HEK293 (cell line): ENCODE results near the gene RALGAPA2.
A peak's percentile ranks its signal among the peaks of the same experiment; 100 is the strongest.

Experiments
- CTCF ChIA-PET: fragments of 350-600 bp; formaldehyde crosslinking; extraction: SDS; loops from one replicate; lab custom pipeline; 2021; ENCODE audit warnings: antibody characterized with exemption; lab: Yijun Ruan, JAX
- POLR2A ChIA-PET: fragments of 300-600 bp; formaldehyde crosslinking; extraction: SDS; loops from one replicate; lab custom pipeline; 2020; ENCODE audit warnings: antibody characterized with exemption, inconsistent platforms; lab: Yijun Ruan, JAX
- H3K27ac ChIP-seq: fragments of 200-500 bp; sonication (Bioruptor generic); 2 replicates; pipeline ENCODE4 v1.5.1; 2014; ENCODE audit warnings: low read depth, low read length, control low read depth, inconsistent platforms; ENCODE audit errors: extremely low read depth
- H3K36me3 ChIP-seq, 2 experiments: fragments of 200-500 bp in 1 of 2; sonication (Bioruptor generic) in 1 of 2; 1 replicate in 1 of 2; 2 replicates in 1 of 2; pipeline ENCODE4 v1.5.1; 2014 to 2017; ENCODE audit warnings: inconsistent platforms in 2 of 2, low read length in 2 of 2; ENCODE audit not compliant: control insufficient read depth in 2 of 2, insufficient read depth in 1 of 2
- H3K4me1 ChIP-seq: fragments of 200-500 bp; sonication (Bioruptor generic); 2 replicates; pipeline ENCODE4 v1.5.1; 2014; ENCODE audit warnings: mild to moderate bottlenecking, low read length, inconsistent platforms; ENCODE audit not compliant: control insufficient read depth, insufficient read depth
- H3K4me3 ChIP-seq: 2 replicates; pipeline ENCODE4 v1.5.1; 2011; ENCODE audit warnings: low read depth, mild to moderate bottlenecking, control low read depth, low read length, moderate library complexity
- H3K9me3 ChIP-seq: fragments of 200-500 bp; sonication (Bioruptor generic); 2 replicates; pipeline ENCODE4 v1.5.1; 2014; ENCODE audit warnings: low read depth, low read length, inconsistent platforms; ENCODE audit not compliant: control insufficient read depth, insufficient read depth
- EGR2 ChIP-seq: fragments of 450-650 bp; formaldehyde crosslinking; IDR thresholded peaks from 2 replicates; pipeline ENCODE4 v1.5.1; 2016; ENCODE audit warnings: low read depth, missing biosample characterization, missing genetic modification characterization
- HIC1 ChIP-seq: fragments of 450-650 bp; formaldehyde crosslinking; IDR thresholded peaks from 2 replicates; pipeline ENCODE4 v1.5.1; 2016; ENCODE audit warnings: missing biosample characterization, missing genetic modification characterization
- PRDM1 ChIP-seq: fragments of 450-650 bp; formaldehyde crosslinking; IDR thresholded peaks from 2 replicates; pipeline ENCODE4; 2016; ENCODE audit warnings: missing biosample characterization, missing genetic modification characterization
- PRDM10 ChIP-seq: fragments of 450-650 bp; formaldehyde crosslinking; IDR thresholded peaks from 2 replicates; pipeline ENCODE4 v1.5.1; 2016; ENCODE audit warnings: missing biosample characterization, missing genetic modification characterization
- SETDB1 ChIP-seq: IDR thresholded peaks from one replicate; pipeline ENCODE4 v1.6.1; 2017; ENCODE audit warnings: mild to moderate bottlenecking, low read length, moderate library complexity, mixed read lengths; ENCODE audit not compliant: insufficient read length
- YY2 ChIP-seq: fragments of 450-650 bp; formaldehyde crosslinking; IDR thresholded peaks from 2 replicates; pipeline ENCODE4 v1.5.1; 2016; ENCODE audit warnings: missing biosample characterization, missing genetic modification characterization
- ZBTB8A ChIP-seq: fragments of 450-650 bp; formaldehyde crosslinking; IDR thresholded peaks from 2 replicates; pipeline ENCODE4 v1.5.1; 2016; ENCODE audit warnings: missing biosample characterization, missing genetic modification characterization
- ZFHX2 ChIP-seq: fragments of 450-650 bp; formaldehyde crosslinking; conservative IDR thresholded peaks from 2 replicates; pipeline ENCODE4 v1.5.1; 2016; ENCODE audit warnings: missing biosample characterization, missing genetic modification characterization
- ZNF26 ChIP-seq: fragments of 450-650 bp; formaldehyde crosslinking; IDR thresholded peaks from 2 replicates; pipeline ENCODE4 v1.5.1; 2016; ENCODE audit warnings: missing biosample characterization, missing genetic modification characterization
- ZNF473 ChIP-seq: fragments of 450-650 bp; formaldehyde crosslinking; IDR thresholded peaks from 2 replicates; pipeline ENCODE4 v1.5.1; 2017; ENCODE audit warnings: missing biosample characterization, missing genetic modification characterization
- ZNF654 ChIP-seq: fragments of 450-650 bp; formaldehyde crosslinking; IDR thresholded peaks from 2 replicates; pipeline ENCODE4 v1.5.1; 2016; ENCODE audit warnings: low read depth, missing biosample characterization, missing genetic modification characterization
- ZNF830 ChIP-seq: fragments of 450-650 bp; IDR thresholded peaks from 2 replicates; pipeline ENCODE4 v1.5.0; 2018; ENCODE audit warnings: missing biosample characterization, missing genetic modification characterization, low read depth, mild to moderate bottlenecking, moderate library complexity

The RALGAPA2 gene

GRCh38 chr20:20694591-20694990 is 17.9 kb downstream of the RALGAPA2 start:
- CTCF ChIA-PET, result no interaction called here

GRCh38 chr20:20692587-20692986 is 19.9 kb downstream of the RALGAPA2 start:
- TF ChIP-seq ZNF830 (tag by site-specific recombination) (no peak), SETDB1 (no peak)
- CTCF ChIA-PET, result no interaction called here

More at GRCh38 chr20:20694591-20694990, 17.9 kb downstream of the RALGAPA2 start:
- POLR2A ChIA-PET, result no interaction called here
- no peak overlapping the region for H3K4me3 ChIP-seq
- TF ChIP-seq ZBTB8A (tag by site-specific recombination) (no peak), ZNF473 (tag by site-specific recombination) (no peak)
- no peaks in the 10 kb centered on the region for H3K9me3 ChIP-seq
- H3K36me3 ChIP-seq, result no peaks in the 10 kb centered on the region
- no peak overlapping the region for H3K27ac ChIP-seq
- H3K4me1 ChIP-seq, result peaks cover 7% of the 10 kb centered on the region; the same call in 1 of the 2 replicates

GRCh38 chr20:20691477-20692235 is 20.8 kb downstream of the RALGAPA2 start:
- peaks cover 4% of the 10 kb centered on the region; the same call in 1 of the 2 replicates for H3K4me1 ChIP-seq
- ChIA-PET CTCF (interaction anchor here (0.7 kb wide), 1 partner anchor 144 kb away, joined by 4 read pairs; no protein-coding TSS in a partner anchor), POLR2A (no interaction called here)
- H3K27ac ChIP-seq, result no peak overlapping the region
- no peaks in the 10 kb centered on the region for H3K36me3 ChIP-seq
- H3K9me3 ChIP-seq, result no peaks in the 10 kb centered on the region
- no peak for TF ChIP-seq YY2 (tag by site-specific recombination)
- peak; percentile 75 for TF ChIP-seq PRDM10 (tag by site-specific recombination)
- no peak for TF ChIP-seq HIC1
- H3K4me3 ChIP-seq, result no peak overlapping the region

More at GRCh38 chr20:20692587-20692986, 19.9 kb downstream of the RALGAPA2 start:
- Histone ChIP-seq H3K27ac (no peak overlapping the region), H3K36me3 (no peaks in the 10 kb centered on the region), H3K4me3 (no peak overlapping the region), H3K4me1 (peaks cover 4% of the 10 kb centered on the region; the same call in 1 of the 2 replicates), H3K9me3 (no peaks in the 10 kb centered on the region)
- POLR2A ChIA-PET, result no interaction called here

GRCh38 chr20:20690676-20691476 is 21.6 kb downstream of the RALGAPA2 start:
- Histone ChIP-seq H3K4me3 (no peak overlapping the region), H3K9me3 (no peaks in the 10 kb centered on the region), H3K4me1 (peaks cover 4% of the 10 kb centered on the region; the same call in 1 of the 2 replicates), H3K27ac (no peak overlapping the region), H3K36me3 (no peaks in the 10 kb centered on the region)
- TF ChIP-seq PRDM1 (tag by site-specific recombination), result 0 out of 2 replicates have a peak, but pooled peaks have one; percentile 22
- TF ChIP-seq ZFHX2, result peak; percentile 62
- TF ChIP-seq EGR2 (tag by site-specific recombination), result peak; percentile 57
- no peak for TF ChIP-seq ZNF654
- no peak for TF ChIP-seq ZNF26 (tag by site-specific recombination)
- POLR2A ChIA-PET, result no interaction called here
- CTCF ChIA-PET, result no interaction called here
